HFFc6 (cell line): ENCODE results near the gene STK40. TPM values are rescaled to one million over a fixed set of nuclear protein-coding genes. Genes with fewer than 3 reads are reported as not detected.

Experiments
- DNase-seq: peaks from one replicate; pipeline ENCODE4 v3.0.0-alpha.2; 2018
- H3K27ac Mint-ChIP-seq: 2 replicates; pipeline ENCODE4 v1.8.0; 2020; ENCODE audit warnings: mild to moderate bottlenecking, mixed read lengths
- H3K27me3 Mint-ChIP-seq: 2 replicates; pipeline ENCODE4 v1.8.0; 2021; ENCODE audit warnings: mild to moderate bottlenecking, moderate library complexity, mixed read lengths; ENCODE audit not compliant: insufficient read depth
- H3K36me3 Mint-ChIP-seq: 2 replicates; pipeline ENCODE4 v1.8.0; 2021; ENCODE audit warnings: low read depth, mixed read lengths
- H3K4me1 Mint-ChIP-seq: 2 replicates; pipeline ENCODE4 v1.8.0; 2020; ENCODE audit warnings: low read depth, mixed read lengths
- H3K4me3 Mint-ChIP-seq: 2 replicates; pipeline ENCODE4 v1.8.0; 2020; ENCODE audit warnings: mild to moderate bottlenecking, moderate library complexity, mixed read lengths
- H3K9me3 Mint-ChIP-seq: 2 replicates; pipeline ENCODE4 v1.8.0; 2020; ENCODE audit warnings: mild to moderate bottlenecking, mixed read lengths
- total RNA-seq, 6 experiments: library from RNA; stranded (reverse); fragmentation: NEBNext Ultra II Directional; extraction: Animal tissue kit (Norgen Biotek cat#: 25700); gene quantifications; 2 replicates in 1 of 6; 3 replicates in 5 of 6; pipeline ENCODE4 v1.2.3, GENCODE V29; 2021
- TF ChIP-seq, protein P1 (sequence below): fragments of 200-600 bp; sonication (generic); IDR thresholded peaks from 2 replicates; pipeline ENCODE4 v1.5.0; 2021; ENCODE audit warnings: antibody characterized with exemption, mild to moderate bottlenecking

Gene STK40
- total RNA-seq, 6 experiments from 2014 or later, result 24.1 to 26.5 (median 25.1) TPM

DNA sequence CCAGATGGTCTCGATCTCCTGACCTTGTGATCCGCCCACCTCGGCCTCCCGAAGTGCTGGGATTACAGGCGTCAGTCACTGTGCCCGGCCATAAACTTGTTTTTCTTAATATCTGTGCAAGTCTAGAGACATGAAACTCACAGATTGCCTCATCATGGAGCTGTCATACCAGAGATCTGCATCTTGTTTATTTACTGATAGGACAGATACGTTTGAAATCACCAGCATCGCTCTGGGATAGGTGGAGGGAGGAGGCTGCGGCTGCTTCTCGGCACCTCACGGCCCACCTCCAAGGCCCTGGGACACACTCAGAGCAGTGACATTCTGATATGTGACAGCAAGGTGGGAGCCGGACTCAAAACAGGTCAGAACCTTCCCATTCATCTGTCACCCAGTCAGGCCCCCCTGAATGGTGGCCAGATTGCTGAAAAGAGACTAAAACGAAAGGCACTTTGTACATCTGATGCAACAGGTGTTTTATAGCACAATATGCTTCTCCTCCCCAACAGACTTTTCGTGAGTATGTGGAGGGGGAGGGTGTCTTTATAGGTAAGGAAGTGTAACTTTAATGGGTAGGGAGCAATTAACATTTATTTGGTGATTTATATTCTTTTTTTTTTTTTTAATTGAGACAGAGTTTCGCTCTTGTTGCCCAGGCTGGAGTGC, 30.1 kb upstream of the STK40 start:
- peaks cover 3% of the 10 kb centered on the region; the same call in 1 of the 2 replicates for H3K27me3 Mint-ChIP-seq
- no peak overlapping the region for H3K27ac Mint-ChIP-seq

DNA sequence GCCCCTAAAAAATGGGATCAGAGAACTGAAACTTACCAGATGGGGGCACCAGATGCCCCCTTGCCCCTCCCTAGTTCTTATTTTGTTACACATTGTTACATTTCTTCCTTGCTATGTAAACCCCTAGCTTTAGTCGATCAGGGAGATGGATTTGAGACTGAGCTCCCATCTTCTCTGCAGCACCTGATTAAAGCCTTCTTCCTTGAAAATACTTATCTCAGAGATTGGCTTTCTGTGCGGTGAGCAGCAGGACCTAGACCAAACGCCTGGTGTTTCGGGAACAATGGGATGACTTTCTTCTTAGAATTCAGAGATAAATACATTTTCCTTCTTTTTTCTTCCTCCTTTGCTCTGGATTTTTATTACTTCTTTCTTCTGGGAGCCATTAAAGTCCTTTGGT, 28.7 kb upstream of the STK40 start:
- Mint-ChIP-seq H3K9me3 (peaks cover 7% of the 10 kb centered on the region; the same call in 1 of the 2 replicates), H3K4me3 (no peak overlapping the region), H3K36me3 (peaks cover 9% of the 10 kb centered on the region; the same call in 1 of the 2 replicates), H3K27me3 (0 out of 2 replicates have a peak, but pooled peaks cover 2% of the 10 kb centered on the region), H3K27ac (no peak overlapping the region), H3K4me1 (peaks cover 5% of the 10 kb centered on the region; the same call in 1 of the 2 replicates)
- TF ChIP-seq, protein P1, sequence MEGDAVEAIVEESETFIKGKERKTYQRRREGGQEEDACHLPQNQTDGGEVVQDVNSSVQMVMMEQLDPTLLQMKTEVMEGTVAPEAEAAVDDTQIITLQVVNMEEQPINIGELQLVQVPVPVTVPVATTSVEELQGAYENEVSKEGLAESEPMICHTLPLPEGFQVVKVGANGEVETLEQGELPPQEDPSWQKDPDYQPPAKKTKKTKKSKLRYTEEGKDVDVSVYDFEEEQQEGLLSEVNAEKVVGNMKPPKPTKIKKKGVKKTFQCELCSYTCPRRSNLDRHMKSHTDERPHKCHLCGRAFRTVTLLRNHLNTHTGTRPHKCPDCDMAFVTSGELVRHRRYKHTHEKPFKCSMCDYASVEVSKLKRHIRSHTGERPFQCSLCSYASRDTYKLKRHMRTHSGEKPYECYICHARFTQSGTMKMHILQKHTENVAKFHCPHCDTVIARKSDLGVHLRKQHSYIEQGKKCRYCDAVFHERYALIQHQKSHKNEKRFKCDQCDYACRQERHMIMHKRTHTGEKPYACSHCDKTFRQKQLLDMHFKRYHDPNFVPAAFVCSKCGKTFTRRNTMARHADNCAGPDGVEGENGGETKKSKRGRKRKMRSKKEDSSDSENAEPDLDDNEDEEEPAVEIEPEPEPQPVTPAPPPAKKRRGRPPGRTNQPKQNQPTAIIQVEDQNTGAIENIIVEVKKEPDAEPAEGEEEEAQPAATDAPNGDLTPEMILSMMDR, result no peak
- no peak for DNase-seq

More for the DNA sequence above, 30.1 kb upstream of the STK40 start:
- TF ChIP-seq, protein P1, result no peak
- Mint-ChIP-seq H3K4me3 (no peak overlapping the region), H3K4me1 (peaks cover 13% of the 10 kb centered on the region), H3K9me3 (peaks cover 2% of the 10 kb centered on the region; the same call in 1 of the 2 replicates), H3K36me3 (0 out of 2 replicates have a peak, but pooled peaks cover 4% of the 10 kb centered on the region)
- no peak for DNase-seq

DNA sequence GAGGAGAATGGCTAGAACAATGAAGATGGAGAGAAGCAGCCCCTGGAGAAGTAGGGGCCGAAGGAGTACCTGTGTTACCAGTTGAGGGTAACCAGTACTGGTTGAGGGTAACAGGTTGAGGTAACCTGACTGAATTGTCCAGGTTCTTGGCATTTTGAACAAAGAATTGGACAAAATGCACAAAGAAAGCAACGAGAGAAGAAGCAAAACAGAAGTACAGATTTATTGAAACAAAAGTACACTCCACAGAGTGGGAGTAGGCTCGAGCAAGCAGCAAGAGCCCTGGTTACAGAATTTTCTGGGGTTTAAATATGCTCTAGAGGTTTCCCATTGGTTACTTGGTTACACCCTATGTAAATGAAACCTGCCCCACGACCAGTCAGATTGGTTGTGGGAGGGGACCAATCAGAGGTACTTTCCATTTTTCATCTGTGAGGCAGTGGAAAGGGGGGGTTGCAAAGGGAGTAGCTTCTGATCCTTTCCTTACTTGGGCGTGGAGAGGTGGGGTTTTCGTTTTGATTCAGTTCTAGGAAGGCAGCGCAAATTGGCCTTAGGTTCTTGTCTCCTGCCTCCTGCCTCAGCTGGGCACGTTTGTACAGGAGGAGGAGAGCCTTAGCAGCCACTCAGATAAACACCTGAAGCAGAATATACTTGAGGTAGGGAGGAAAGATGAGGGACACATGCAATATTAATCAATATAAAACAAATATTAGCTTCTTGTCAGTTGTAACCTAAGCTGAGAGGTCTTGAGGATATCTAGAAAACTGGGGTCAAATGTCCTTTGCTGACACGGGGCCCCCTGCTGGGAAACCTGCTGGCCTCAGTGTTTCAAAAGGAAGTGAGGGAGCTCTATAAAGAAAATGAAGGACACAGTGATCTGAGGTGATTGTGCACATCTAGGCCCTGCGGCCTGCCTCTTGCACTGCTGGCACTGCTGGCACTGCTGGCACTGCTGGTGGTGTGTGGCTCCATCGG, 26.2 kb upstream of the STK40 start:
- H3K27me3 Mint-ChIP-seq, result peaks cover 2% of the 10 kb centered on the region; the same call in 1 of the 2 replicates
- no peak overlapping the region for H3K27ac Mint-ChIP-seq
- no peak for DNase-seq
- H3K9me3 Mint-ChIP-seq, result peaks cover 7% of the 10 kb centered on the region; the same call in 1 of the 2 replicates
- peaks cover 9% of the 10 kb centered on the region; the same call in 1 of the 2 replicates for H3K36me3 Mint-ChIP-seq
- H3K4me3 Mint-ChIP-seq, result no peak overlapping the region
- H3K4me1 Mint-ChIP-seq, result peaks cover 20% of the 10 kb centered on the region
- TF ChIP-seq, protein P1, result no peak

DNA sequence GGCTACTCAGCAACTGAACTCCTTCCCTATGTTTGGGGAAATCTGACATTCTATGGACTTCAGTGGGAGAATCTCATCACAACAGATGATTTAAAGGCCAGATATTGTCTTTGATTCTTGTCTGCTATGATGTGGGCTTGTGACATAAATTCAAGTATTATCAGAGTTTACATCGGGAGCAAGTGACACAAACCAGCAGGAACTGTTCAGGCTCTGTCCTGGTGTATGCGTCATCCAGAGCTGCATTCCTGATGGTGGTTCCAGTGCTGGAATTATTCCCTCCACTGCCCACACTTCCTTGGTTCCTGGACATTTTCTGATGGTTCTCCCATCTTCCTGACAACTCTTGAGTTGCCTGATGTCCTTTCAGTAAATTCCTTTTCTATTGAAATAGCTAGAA, 22.8 kb upstream of the STK40 start:
- Mint-ChIP-seq H3K9me3 (peaks cover 7% of the 10 kb centered on the region; the same call in 1 of the 2 replicates), H3K36me3 (peaks cover 9% of the 10 kb centered on the region; the same call in 1 of the 2 replicates), H3K4me3 (no peak overlapping the region; the same call in 1 of the 2 replicates), H3K4me1 (peaks cover 20% of the 10 kb centered on the region), H3K27me3 (peaks cover 2% of the 10 kb centered on the region), H3K27ac (peak overlapping the region; percentile 62)
- no peak for DNase-seq
- TF ChIP-seq, protein P1, result no peak

DNA sequence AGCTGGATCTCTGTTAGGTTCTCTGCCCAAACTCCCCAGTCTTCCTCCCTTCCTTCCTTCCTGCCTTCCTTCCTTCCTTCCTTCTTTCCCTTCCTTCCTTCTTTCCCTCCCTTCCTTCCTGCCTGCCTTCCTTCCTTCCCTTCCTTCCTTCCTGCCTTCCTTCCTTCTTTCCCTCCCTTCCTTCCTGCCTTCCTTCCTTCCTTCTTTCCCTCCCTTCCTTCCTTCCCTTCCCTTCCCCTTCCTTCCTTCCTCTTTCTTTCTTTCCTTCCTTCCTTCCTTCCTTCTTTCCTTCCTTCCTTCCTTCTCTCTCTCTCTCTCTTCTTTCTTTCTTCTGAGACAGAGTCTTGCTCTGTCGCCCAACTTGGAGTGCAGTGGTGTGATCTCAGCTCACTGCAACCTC, 20.7 kb upstream of the STK40 start:
- TF ChIP-seq, protein P1, result no peak
- H3K27ac Mint-ChIP-seq, result no peak overlapping the region
- H3K9me3 Mint-ChIP-seq, result peaks cover 7% of the 10 kb centered on the region; the same call in 1 of the 2 replicates
- DNase-seq, result no peak
- no peak overlapping the region for H3K4me3 Mint-ChIP-seq
- H3K36me3 Mint-ChIP-seq, result peaks cover 7% of the 10 kb centered on the region; the same call in 1 of the 2 replicates
- no peaks in the 10 kb centered on the region; the same call in none of the 2 replicates for H3K27me3 Mint-ChIP-seq
- H3K4me1 Mint-ChIP-seq, result peaks cover 16% of the 10 kb centered on the region
